ENCODE measurements around the gene C9orf85.
"Not testable (repeated sequence)": the region's sequence is repeated elsewhere in the genome, so short reads cannot be mapped to it uniquely, and the experiment has no call there.

Gene C9orf85

DNA sequence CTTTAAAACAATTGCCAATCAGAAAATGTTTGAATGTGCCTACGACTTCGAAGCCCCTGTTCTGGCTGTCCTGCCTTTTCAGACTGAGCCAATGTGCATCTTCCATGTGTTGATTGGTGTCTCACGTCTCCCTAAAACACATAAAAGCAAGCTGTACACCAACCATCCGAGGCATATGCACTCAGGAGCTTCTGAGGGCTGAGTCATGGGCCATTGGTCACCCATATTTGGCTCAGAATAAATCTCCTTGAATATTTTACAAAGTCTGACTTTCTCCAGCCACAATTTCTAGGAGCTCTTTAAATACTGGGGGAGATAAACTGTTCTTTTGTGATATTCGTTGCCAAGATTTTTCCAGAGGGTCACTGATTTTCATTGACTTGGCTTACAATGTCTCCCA, 95.1 kb downstream of the C9orf85 start:
- peak; percentile 29 for DNase-seq (ENCODE audit: low spot score)

DNA sequence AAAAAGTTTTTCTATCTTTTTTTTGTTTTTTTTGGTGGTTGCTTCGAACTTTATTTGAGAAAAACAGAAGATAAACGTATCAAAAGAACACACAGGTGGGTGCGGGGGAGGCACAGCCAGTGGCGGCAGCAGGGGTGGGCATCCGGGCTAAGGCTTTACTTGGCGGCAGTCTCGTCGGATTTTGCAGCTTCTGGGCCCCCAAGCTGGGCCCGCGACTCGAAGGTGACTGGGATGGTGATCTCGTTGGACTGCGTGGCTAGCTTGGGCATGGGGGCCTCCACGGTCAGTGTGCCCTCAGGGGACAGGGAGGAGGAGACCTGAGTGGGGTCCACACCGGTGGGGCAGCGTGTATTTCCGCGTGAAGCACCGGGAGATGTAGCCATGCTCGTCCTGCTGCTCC, 96.3 kb downstream of the C9orf85 start:
- DNase-seq (ENCODE audit: low spot score): not testable (repeated sequence)

DNA sequence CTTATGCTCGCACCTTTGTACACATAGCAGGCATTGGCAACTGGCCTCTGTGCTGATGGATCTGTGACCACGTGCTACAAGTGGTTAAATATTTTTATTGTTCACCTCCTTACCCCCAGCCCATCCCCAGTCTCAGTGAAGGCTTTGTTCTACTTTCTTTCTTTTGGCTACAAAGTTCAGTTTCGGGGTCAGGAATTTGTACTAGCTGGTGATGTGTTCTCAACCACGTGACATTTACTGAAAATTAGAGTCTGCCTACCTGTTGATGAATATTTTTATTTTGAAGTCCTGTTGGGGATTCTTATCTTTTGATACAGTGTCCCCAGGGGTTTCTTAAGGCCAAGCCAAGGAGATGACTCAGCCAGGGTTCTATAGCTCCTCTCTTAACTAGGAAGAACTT, 101.2 kb downstream of the C9orf85 start:
- DNase-seq (ENCODE audit: low spot score): no peak

DNA sequence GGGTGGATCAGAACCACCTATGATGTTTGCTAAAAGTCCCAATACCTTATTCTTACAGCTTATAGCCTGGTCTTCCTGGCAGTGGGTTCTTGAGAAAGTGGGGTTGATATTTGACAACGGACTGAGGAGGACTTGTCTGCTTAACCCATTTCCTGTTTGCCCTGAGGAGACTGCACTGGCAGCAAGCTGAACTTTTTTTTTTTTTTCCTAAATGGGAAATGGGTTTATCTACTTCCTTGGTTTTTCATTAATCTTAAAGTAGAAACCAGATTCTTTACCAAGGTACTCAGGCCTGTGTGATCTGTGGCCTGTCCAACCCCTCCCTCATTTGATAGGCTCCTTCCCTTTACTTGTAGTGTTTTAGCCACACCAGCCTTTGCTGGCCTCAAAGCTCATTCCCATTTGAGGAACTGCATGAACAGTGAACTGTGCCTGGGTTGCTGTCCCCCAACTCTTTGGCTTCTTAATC, 101.9 kb downstream of the C9orf85 start:
- no peak for DNase-seq (ENCODE audit: low spot score)

DNA sequence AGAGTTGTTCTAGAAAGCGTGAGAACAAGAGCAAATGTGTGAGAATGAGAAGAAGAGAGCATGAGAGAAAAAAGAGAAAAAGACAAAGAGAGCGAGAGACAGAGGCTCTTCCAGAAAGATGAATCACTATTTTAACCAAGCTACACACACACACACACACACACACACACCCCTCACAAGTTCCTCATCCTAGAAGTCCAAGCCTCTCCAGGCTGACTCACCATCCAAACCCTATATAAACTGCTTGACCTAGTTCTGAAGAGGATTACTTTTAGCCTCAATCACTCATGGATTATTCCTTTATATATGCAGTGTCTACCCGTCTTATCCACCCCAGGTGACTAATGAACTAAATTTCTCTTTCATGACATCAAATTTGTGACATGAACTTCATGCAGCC, 111.4 kb downstream of the C9orf85 start:
- DNase-seq (ENCODE audit: low spot score): peak; percentile 63
